Measurements from ENCODE around the gene PAPPA2.

GRCh38 chr1:176625365-176625764 lies 162.4 kb downstream of the PAPPA2 start:
- no peak for TF ChIP-seq CTCF (IDR thresholded peaks at IDR 0.05)
- no peak for TF ChIP-seq EP300 (IDR thresholded peaks at IDR 0.05; ENCODE audit: low read depth)
- TF ChIP-seq POLR2A (IDR thresholded peaks at IDR 0.05): no peak
- TF ChIP-seq POLR2AphosphoS5 (IDR thresholded peaks at IDR 0.05): no peak

Data from transverse colon (tissue), 4 donors.